NCI-H1436 treated with DMSO at 0.1 percent for 48 hours (cell line): ENCODE data around the gene KCNMA1.
A peak's percentile ranks its signal among the peaks of the same experiment; 100 is the strongest.
"Not testable (repeated sequence)": the region's sequence is repeated elsewhere in the genome, so short reads cannot be mapped to it uniquely, and the experiment has no call there.

Experiments used
- DNase-seq: peaks from one replicate; lab custom pipeline; 2025; lab: John Stamatoyannopoulos, UW

KCNMA1 gene

DNA sequence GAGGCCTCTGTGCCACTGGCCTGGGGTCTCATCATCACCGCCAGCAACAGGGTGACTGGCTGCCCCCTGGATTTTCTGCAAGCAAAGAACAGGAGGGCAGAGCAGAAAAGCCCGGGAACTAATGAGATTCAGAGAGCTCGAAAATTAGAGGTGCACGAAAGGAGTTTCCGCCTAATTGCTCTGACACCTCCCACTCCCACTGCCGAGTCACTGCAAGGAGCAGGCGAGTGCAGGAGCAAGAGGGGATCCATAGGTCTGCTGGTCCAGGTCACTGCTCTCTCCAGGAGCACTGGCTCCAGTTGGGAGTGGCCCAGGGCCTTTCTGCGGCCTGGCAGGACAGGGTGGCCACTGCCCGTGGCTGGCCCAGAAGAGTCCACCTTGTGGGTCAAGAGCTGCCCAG, 276.2 kb downstream of the KCNMA1 start:
- DNase-seq = no peak

- DNase-seq = no peak
Observed at GRCh38 chr10:77360835-77361234, 276.8 kb downstream of the KCNMA1 start.

GRCh38 chr10:77359950-77360520, 277.6 kb downstream of the KCNMA1 start:
- DNase-seq = no peak

DNA sequence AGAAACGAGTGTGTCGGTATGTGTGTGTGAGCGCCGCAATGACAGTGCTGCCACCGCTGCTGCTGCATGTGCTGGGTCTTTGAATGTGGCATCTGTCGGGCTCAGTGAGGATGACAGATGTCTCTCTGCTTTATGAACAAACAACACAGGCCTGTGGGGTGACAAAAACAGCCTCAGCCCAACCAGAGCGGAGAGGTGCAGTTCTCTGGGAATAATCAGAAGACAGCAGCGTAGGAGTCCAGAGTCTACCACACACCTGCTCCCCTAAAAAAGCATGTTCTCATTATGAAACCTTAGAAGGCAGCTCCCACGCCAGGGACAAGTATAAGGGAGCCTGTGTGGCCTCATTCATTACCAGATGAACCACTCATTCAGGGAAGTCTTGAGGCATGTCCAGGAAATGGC, 278.3 kb downstream of the KCNMA1 start:
- DNase-seq = no peak

DNA sequence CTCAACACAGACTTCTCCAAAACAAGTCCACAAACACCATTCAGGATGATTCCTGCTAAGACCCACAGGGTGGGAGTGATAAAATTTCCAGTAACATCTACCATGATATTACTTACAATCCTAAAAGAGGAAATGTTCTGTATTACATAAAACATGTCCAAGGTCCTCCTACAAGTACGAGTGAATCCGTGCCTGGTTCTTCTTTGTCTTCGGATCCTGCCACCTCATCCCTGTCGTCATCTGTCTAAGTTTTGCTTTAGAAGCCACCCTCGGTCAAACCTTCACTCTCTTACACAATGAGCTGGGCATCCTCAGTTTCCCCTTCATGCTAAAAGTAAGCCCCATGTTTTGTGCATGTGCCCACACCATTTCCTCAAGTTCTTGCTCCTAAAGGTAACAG, 279.0 kb downstream of the KCNMA1 start:
- no peak for DNase-seq

DNA sequence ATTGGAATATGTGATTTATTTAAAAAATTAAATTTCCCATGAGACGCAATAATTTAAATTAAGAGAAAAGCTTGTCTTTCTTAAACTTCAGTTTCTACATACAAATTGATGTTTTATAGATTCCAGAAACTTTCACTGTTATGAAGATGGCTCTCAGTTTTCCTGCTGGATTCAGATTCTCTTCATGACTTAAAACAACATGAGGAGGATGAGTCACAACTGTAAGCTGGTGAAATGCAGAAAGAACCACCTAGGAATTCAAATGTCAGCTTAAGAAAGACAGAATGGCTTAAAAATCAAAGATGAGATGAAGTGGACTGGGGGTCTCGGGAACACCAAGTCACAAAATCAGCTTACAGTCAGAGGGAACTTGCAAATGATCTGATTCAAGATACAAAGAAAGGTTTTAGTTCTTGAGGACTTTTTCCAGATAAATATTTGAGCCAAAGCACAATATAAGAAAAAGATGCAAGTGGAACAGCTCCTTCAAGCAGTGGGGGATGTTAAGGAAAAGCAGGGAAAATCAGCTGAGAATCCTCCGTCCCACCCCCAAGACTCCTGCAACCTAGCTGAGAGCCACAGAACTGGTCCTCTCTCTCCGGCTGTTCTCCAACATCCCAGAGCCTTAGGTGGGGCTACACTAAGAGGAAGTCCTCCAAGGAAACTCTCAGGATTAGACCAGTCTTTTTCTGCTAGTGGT, 279.8 kb downstream of the KCNMA1 start:
- no peak for DNase-seq

GRCh38 chr10:77357185-77357584, 280.4 kb downstream of the KCNMA1 start:
- no peak for DNase-seq

DNA sequence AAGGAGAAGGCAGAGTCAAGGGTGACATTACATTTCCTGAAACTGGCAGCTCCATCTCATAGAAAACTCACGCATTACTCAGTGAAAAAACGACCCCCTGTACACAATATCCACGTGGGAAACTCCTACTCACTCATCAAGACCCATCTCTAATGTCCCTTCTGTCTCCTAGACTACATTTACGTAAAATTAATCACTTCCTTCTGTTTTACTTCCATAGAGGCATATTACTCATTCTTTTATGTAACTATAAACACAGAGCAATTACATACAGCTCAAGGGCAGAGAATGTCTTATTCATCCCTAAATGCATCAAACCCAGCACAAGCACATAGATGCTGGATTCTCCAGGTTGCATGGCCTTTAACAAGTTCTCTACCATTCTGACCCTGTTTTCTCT, 281.8 kb downstream of the KCNMA1 start:
- DNase-seq = no peak

DNA sequence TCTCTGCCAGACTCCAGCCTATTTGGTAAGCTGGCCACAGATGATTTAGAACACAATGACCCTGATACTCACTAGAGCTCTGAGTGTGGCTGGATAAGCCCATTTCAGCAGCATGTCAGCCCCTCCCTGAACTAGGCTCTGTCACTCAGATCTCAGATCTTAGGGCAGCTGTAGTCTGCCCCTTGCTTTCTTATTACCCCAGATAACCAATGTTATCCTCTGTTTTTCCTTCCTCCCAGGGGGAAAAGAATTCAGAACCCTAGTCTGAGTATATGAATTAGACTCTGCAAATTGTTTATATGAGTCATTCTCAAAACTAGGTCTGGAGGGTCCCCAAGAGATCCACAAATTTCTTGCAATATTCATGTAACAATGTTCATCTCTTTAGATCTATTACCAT, 286.2 kb downstream of the KCNMA1 start:
- DNase-seq = no peak

GRCh38 chr10:77350711-77351119, 286.9 kb downstream of the KCNMA1 start:
- DNase-seq = no peak

DNA sequence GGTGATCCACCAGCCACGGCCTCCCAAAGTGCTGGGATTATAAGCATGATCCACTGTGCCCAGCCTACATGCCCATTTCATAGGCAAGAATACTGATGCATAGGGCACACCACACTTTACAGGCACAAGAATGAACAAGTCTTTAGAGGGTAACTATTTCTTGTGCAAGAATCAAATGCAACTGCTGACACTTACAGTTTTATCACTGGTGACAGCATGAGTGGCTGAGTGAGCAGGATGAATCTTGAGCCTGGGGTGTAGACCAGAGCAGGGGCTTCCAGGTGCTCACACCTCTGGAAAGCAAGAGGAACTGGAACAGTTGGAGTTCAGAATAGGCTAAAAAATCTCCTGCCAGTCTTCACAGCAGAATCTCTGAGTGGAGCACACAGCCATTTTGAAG, 287.5 kb downstream of the KCNMA1 start:
- no peak for DNase-seq

- no peak for DNase-seq
Observed at GRCh38 chr10:77349226-77349625, 288.4 kb downstream of the KCNMA1 start.

DNA sequence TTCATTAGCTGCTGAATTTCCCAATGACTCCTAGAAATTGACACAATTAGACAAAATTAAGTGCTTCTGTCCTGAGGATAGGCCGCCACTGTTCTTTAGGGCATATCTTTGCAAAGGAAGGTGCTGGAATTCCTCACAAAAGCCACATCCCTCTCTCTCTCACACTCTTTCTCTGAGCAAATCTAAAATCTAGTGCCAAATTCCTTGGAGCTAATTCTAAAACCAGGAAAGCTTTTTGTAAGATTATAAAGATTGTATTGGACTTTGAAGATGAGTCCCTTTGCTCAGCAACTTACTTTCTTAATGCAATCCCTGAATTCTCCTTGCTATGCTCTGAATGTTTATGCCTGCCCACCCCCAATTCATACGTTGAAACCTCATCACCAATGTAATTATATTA, 288.9 kb downstream of the KCNMA1 start:
- no peak for DNase-seq

DNA sequence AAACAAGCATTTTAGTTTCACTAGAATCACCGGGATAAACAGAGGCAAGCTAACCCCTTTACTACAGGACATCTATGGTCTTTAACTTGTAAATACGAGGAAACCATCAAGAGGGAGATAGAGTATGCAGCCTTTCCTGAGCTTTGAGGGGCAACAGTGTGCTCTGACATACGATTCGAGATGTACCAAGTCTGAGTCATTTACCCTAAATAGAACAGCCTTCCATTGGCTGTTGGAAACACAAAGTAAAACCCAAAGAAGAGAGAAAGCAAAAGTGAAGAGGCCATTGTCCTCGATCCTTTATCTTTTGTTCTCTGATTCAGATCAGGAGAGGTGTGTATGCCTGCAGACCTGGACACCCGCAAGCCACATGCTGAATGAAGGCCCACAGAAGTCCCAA, 289.5 kb downstream of the KCNMA1 start:
- DNase-seq = no peak

- no peak for DNase-seq
Observed at GRCh38 chr10:77347052-77347451, 290.6 kb downstream of the KCNMA1 start.

- no peak for DNase-seq
Observed at GRCh38 chr10:77341055-77341454, 296.6 kb downstream of the KCNMA1 start.

DNA sequence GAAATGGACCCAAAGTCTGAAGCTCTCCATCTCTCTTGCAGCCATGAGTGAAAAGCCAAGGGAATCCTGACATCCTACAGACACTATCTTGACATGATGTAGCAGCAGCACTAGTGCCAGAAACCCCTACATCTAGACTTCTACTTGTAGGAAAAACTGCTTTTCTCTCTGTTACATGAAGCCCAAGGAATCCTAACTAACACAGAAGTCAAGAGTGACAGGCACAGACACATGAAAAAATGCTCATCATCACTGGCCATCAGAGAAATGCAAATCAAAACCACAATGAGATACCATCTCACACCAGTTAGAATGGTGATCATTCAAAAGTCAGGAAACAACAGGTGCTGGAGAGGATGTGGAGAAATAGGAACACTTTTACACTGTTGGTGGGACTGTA, 297.7 kb downstream of the KCNMA1 start:
- DNase-seq = not testable (repeated sequence)

- no peak for DNase-seq
Observed at GRCh38 chr10:77339166-77339565, 298.4 kb downstream of the KCNMA1 start.

DNA sequence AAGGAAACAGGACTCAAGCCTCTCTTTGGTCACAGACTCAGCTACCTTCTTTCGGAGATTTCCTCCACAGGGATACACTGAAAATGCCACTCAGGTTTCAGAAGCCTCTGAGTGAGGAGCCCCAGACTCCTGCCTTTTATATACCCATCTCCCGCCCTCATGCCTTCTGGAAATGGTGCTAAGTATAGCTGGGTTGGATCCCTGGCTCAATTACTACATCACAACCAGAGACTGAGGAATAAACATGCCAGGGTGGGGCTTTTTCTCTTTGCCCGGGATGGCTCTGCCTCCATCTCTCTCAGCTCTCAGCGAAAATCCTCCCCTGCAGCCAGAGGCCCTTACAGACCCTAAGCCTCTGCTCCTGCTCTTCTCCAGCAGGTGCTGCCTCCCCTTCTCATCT, 299.5 kb downstream of the KCNMA1 start:
- DNase-seq = no peak

GRCh38 chr10:77334501-77334900, 303.1 kb downstream of the KCNMA1 start:
- DNase-seq = no peak

DNA sequence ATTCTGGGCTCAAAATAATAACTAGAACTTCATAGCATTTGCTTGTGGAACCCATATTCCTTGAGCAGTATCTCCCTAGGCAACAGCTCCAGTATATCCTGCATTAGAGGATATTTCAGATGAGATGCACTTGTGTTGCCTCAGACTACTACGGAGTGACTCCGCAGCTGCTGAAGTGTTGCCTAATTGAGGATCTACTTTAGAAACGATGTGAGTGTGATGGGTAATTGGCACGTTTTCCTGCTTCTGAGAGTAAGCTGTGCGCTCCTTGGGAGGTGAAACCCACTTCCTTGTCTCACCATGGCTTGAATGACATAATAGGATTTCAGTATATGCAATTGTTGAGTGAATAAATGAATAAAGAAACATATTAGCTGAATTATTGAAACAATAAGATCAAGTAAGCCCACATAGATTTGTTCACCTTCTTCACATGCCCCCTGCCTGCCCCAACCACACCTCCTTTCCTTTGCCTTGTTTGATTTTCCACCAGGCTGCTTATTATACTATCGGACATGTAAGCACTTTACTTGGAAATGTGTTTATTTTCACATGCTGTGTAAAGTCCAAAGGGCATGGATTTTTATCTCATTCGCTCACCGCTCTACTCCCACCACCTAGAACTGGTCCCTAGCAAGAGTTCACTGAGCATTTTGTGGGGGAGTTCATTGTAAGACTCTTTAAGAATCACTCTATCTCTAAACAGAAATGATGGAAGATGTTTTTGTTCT, 303.8 kb downstream of the KCNMA1 start:
- peak; percentile 71 for DNase-seq

- DNase-seq = no peak
Observed at GRCh38 chr10:77332256-77332655, 305.4 kb downstream of the KCNMA1 start.

DNA sequence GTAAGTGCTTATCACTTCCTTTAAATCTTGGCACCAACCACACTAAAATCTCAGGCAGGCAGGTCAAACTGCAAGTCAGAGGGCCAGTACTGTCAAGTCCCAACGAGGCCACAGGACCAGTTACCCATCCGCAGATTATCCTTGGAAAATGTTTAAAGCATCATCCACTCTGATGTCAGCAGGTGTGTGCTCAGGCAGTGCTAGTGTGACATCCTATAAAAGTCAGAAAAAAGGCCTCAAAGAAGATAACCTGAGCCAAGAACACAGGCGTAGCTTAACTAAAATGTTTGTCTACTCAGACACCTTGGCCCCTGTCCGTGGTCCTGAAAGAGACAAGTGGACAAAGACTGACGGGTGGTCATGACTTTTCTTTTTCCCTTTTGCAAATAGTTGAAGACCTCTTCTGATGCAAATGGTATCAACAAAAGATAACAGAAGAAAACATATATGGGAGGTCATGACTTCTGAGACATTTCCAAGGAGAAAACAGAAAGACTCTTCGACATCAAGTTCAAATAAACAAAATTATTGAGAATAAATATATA, 309.3 kb downstream of the KCNMA1 start:
- DNase-seq = no peak
